Measurements from ENCODE around the gene CHD8. TPM values are rescaled to one million over a fixed set of nuclear protein-coding genes. Genes with fewer than 3 reads are reported as not detected.
A peak's percentile ranks its signal among the peaks of the same experiment; 100 is the strongest.

The CHD8 gene
- total and polyA plus RNA-seq, 2 of the 13 experiments (the other 11 are each of a cell fraction or from before 2014, with no cell fraction given) = 35.1 to 79.6 TPM

DNA sequence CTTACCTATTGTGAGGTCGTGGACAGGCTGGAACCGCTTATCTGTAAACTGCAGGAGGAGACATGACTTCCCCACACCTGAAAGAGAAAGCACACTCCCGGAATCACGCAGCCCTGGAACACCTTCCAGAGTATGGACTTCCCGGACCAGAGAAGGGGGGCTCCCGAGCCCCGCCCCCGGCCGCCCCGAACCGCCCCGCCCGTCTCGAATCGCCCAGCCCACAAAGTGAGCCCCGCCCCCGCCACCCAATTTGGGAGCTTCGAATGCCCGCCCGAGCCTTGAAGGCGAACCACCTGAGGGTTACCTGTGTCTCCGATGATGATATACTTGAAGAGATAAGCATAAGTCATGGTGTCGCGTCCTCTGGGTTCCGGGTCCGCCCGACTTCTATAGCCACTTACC, 20.6 kb upstream of the CHD8 start (continued):
- no peak for TF ChIP-seq PTBP1 (IDR thresholded peaks at IDR 0.05; ENCODE audit: low read depth, low read length, poor library complexity, severe bottlenecking)
- peak; percentile 68 for TF ChIP-seq SAP130 (CRISPR knock-in tag; IDR thresholded peaks at IDR 0.05; ENCODE audit: low read depth)
- TF ChIP-seq ZMAT3 (CRISPR knock-in tag; conservative IDR thresholded peaks at IDR 0.05) = no peak
- TF ChIP-seq THYN1 (CRISPR knock-in tag; IDR thresholded peaks at IDR 0.05; ENCODE audit: borderline replicate concordance, low read depth) = no peak
- no peak for TF ChIP-seq ZNF329 (CRISPR knock-in tag; IDR thresholded peaks at IDR 0.05; ENCODE audit: low read depth)
- 0 out of 2 replicates have a peak, but pooled peaks have one; percentile 12 for TF ChIP-seq TARDBP (CRISPR knock-in tag; IDR thresholded peaks at IDR 0.05)
- no peak for TF ChIP-seq PRPF4 (IDR thresholded peaks at IDR 0.05; ENCODE audit: low read depth, low read length, poor library complexity, severe bottlenecking)
- no peak for TF ChIP-seq MYC (CRISPR knock-in tag; IDR thresholded peaks at IDR 0.05; ENCODE audit: borderline replicate concordance)
- no peak for TF ChIP-seq PPARG (CRISPR knock-in tag; conservative IDR thresholded peaks at IDR 0.05)
- TF ChIP-seq ZEB1 (IDR thresholded peaks at IDR 0.05; ENCODE audit: insufficient replicate concordance, low read depth) = peak; percentile 58
- peak; percentile 56 for TF ChIP-seq FOSL2 (CRISPR knock-in tag; IDR thresholded peaks at IDR 0.05)
- no peak for TF ChIP-seq TBX2 (CRISPR knock-in tag; IDR thresholded peaks at IDR 0.05; ENCODE audit: borderline replicate concordance)
- TF ChIP-seq, protein P1, sequence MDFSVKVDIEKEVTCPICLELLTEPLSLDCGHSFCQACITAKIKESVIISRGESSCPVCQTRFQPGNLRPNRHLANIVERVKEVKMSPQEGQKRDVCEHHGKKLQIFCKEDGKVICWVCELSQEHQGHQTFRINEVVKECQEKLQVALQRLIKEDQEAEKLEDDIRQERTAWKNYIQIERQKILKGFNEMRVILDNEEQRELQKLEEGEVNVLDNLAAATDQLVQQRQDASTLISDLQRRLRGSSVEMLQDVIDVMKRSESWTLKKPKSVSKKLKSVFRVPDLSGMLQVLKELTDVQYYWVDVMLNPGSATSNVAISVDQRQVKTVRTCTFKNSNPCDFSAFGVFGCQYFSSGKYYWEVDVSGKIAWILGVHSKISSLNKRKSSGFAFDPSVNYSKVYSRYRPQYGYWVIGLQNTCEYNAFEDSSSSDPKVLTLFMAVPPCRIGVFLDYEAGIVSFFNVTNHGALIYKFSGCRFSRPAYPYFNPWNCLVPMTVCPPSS (IDR thresholded peaks at IDR 0.05) = no peak
- TF ChIP-seq MTA1 (CRISPR knock-in tag; IDR thresholded peaks at IDR 0.05; ENCODE audit: borderline replicate concordance) = no peak
- no peak for TF ChIP-seq ZNF674 (CRISPR knock-in tag; IDR thresholded peaks at IDR 0.05; ENCODE audit: low read depth)
- TF ChIP-seq ZSCAN12 (CRISPR knock-in tag; IDR thresholded peaks at IDR 0.05) = no peak
- TF ChIP-seq ZKSCAN1 (IDR thresholded peaks at IDR 0.05; ENCODE audit: low read length) = no peak
- TF ChIP-seq MATR3 (CRISPR knock-in tag; IDR thresholded peaks at IDR 0.05) = no peak
- TF ChIP-seq ATAD3A (CRISPR knock-in tag; IDR thresholded peaks at IDR 0.05) = no peak
- TF ChIP-seq CHCHD3 (CRISPR knock-in tag; IDR thresholded peaks at IDR 0.05) = no peak
- no peak for TF ChIP-seq SMAD3 (CRISPR knock-in tag; IDR thresholded peaks at IDR 0.05)
- TF ChIP-seq SP5 (CRISPR knock-in tag; IDR thresholded peaks at IDR 0.05; ENCODE audit: borderline replicate concordance, low read depth) = peak; percentile 60; the same call in 1 of the 2 replicates
- TF ChIP-seq, protein P2, sequence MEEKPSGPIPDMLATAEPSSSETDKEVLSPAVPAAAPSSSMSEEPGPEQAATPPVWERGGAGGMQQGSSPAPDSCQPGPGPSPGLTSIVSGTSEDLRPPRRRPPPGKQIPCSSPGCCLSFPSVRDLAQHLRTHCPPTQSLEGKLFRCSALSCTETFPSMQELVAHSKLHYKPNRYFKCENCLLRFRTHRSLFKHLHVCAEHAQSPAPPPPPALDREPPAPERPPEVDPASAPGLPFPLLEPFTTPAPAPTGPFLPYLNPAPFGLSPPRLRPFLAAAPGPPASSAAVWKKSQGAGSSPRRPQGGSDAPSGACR (CRISPR knock-in tag; IDR thresholded peaks at IDR 0.05) = no peak
- no peak; the same call in 1 of the 2 replicates for TF ChIP-seq BCL6 (CRISPR knock-in tag; IDR thresholded peaks at IDR 0.05)
- TF ChIP-seq, protein P3, sequence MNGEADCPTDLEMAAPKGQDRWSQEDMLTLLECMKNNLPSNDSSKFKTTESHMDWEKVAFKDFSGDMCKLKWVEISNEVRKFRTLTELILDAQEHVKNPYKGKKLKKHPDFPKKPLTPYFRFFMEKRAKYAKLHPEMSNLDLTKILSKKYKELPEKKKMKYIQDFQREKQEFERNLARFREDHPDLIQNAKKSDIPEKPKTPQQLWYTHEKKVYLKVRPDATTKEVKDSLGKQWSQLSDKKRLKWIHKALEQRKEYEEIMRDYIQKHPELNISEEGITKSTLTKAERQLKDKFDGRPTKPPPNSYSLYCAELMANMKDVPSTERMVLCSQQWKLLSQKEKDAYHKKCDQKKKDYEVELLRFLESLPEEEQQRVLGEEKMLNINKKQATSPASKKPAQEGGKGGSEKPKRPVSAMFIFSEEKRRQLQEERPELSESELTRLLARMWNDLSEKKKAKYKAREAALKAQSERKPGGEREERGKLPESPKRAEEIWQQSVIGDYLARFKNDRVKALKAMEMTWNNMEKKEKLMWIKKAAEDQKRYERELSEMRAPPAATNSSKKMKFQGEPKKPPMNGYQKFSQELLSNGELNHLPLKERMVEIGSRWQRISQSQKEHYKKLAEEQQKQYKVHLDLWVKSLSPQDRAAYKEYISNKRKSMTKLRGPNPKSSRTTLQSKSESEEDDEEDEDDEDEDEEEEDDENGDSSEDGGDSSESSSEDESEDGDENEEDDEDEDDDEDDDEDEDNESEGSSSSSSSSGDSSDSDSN (CRISPR knock-in tag; IDR thresholded peaks at IDR 0.05) = no peak
- TF ChIP-seq NR2F2 (IDR thresholded peaks at IDR 0.05; ENCODE audit: borderline replicate concordance, low read depth) = peak; percentile 10; the same call in 1 of the 2 replicates
- no peak for TF ChIP-seq PHF21A (CRISPR knock-in tag; IDR thresholded peaks at IDR 0.05)
- TF ChIP-seq, protein P4, sequence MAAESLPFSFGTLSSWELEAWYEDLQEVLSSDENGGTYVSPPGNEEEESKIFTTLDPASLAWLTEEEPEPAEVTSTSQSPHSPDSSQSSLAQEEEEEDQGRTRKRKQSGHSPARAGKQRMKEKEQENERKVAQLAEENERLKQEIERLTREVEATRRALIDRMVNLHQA (CRISPR knock-in tag; IDR thresholded peaks at IDR 0.05) = no peak
- TF ChIP-seq, protein P5, sequence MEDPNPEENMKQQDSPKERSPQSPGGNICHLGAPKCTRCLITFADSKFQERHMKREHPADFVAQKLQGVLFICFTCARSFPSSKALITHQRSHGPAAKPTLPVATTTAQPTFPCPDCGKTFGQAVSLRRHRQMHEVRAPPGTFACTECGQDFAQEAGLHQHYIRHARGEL (CRISPR knock-in tag; IDR thresholded peaks at IDR 0.05) = no peak
